DLD1 (cell line): ENCODE data around the gene WRAP73.
"Not testable (repeated sequence)": the region's sequence is repeated elsewhere in the genome, so short reads cannot be mapped to it uniquely, and the experiment has no call there.

Experiments used
- in situ Hi-C: cut with HindIII; loops from 2 replicates; pipeline ENCODE4 v1.10.0; 2017; ENCODE audit warnings: low sequenced_read_pairs

The WRAP73 gene

GRCh38 chr1:3633344-3634058, 16.4 kb downstream of the WRAP73 start:
- in situ Hi-C loops: loop anchor here (25.0 kb wide), 1 partner anchor 129 kb away; the partner anchor contains the start of genes CCDC27 and SMIM1

GRCh38 chr1:3632716-3633343, 17.1 kb downstream of the WRAP73 start:
- in situ Hi-C loops: loop anchor here (25.0 kb wide), 1 partner anchor 129 kb away; the partner anchor contains the start of genes CCDC27 and SMIM1

GRCh38 chr1:3632298-3632697, 17.6 kb downstream of the WRAP73 start:
- in situ Hi-C loops: loop anchor here (25.0 kb wide), 1 partner anchor 130 kb away; the partner anchor contains the start of genes CCDC27 and SMIM1

- in situ Hi-C loops: loop anchor here (25.0 kb wide), 1 partner anchor 131 kb away; the partner anchor contains the start of genes CCDC27 and SMIM1
These were observed 18.3 kb downstream of the WRAP73 start for GRCh38 chr1:3631320-3632260.

- in situ Hi-C loops: loop anchor here (25.0 kb wide), 1 partner anchor 131 kb away; the partner anchor contains the start of genes CCDC27 and SMIM1
These were observed 19.0 kb downstream of the WRAP73 start for GRCh38 chr1:3630914-3631313.

- in situ Hi-C loops: loop anchor here (25.0 kb wide), 1 partner anchor 132 kb away; the partner anchor contains the start of genes CCDC27 and SMIM1
These were observed 19.7 kb downstream of the WRAP73 start for GRCh38 chr1:3630161-3630611.

- in situ Hi-C loops: loop anchor here (5.0 to 25.0 kb wide), 2 partner anchors 92 to 133 kb away; partner anchors contain the start of genes CCDC27 and SMIM1
These were observed 20.2 kb downstream of the WRAP73 start for GRCh38 chr1:3629561-3630160.

- in situ Hi-C loops: loop anchor here (5.0 to 25.0 kb wide), 2 partner anchors 91 to 134 kb away; partner anchors contain the start of genes CCDC27 and SMIM1
These were observed 21.5 kb downstream of the WRAP73 start for GRCh38 chr1:3628445-3628844.

- in situ Hi-C loops: loop anchor here (5.0 to 25.0 kb wide), 2 partner anchors 90 to 135 kb away; partner anchors contain the start of genes CCDC27 and SMIM1
These were observed 22.2 kb downstream of the WRAP73 start for GRCh38 chr1:3627515-3628253.

- in situ Hi-C loops: loop anchor here (5.0 to 25.0 kb wide), 2 partner anchors 89 to 136 kb away; partner anchors contain the start of genes CCDC27 and SMIM1
These were observed 23.9 kb downstream of the WRAP73 start for GRCh38 chr1:3626025-3626424.

- in situ Hi-C loops: loop anchor here (5.0 to 25.0 kb wide), 2 partner anchors 88 to 137 kb away; partner anchors contain the start of genes CCDC27 and SMIM1
These were observed 24.6 kb downstream of the WRAP73 start for GRCh38 chr1:3625151-3625907.

GRCh38 chr1:3624200-3625136, 25.4 kb downstream of the WRAP73 start, which contains the start of gene TPRG1L:
TPRG1L (plus strand) TSS chr1:3625015; CDS start chr1:3625073, 58 bp downstream.
- in situ Hi-C loops: loop anchor here (5.0 to 25.0 kb wide), 2 partner anchors 87 to 138 kb away; partner anchors contain the start of genes CCDC27 and SMIM1

GRCh38 chr1:3623441-3624199, 26.3 kb downstream of the WRAP73 start:
- in situ Hi-C loops: no loop called here

GRCh38 chr1:3622102-3622501, 27.8 kb downstream of the WRAP73 start:
- in situ Hi-C loops: not testable (repeated sequence)

- in situ Hi-C loops: not testable (repeated sequence)
These were observed 28.7 kb downstream of the WRAP73 start for GRCh38 chr1:3621151-3621671.

GRCh38 chr1:3620708-3621107, 29.2 kb downstream of the WRAP73 start:
- in situ Hi-C loops: no loop called here
